Body of pancreas (tissue), 4 donors: ENCODE results near the gene MAPK13. TPM values are rescaled to one million over a fixed set of nuclear protein-coding genes. Genes with fewer than 3 reads are reported as not detected.

Experiments
- ATAC-seq: fragments of 150-250 bp; one replicate; pipeline ENCODE4 v1.9.1; 2016
- DNase-seq, 4 donors: peaks; one replicate each; pipeline ENCODE4 v3.0.0-alpha.2; 2019
- H3K27ac ChIP-seq, 4 donors: fragments of 200-600 bp; sonication (generic); 1 replicate in 3 of 4; 2 replicates in 1 of 4; pipeline versions ENCODE4 v1.5.1 to v1.6.1; 2016 to 2019; ENCODE audit warnings: mild to moderate bottlenecking in 1 of 4, mixed read lengths in 1 of 4, moderate library complexity in 1 of 4
- H3K27me3 ChIP-seq, 2 donors: fragments of 200-600 bp; sonication (generic); one replicate each; pipeline ENCODE4 v1.6.0; 2016; ENCODE audit warnings: mild to moderate bottlenecking in 1 of 2
- H3K36me3 ChIP-seq, 2 donors: fragments of 200-600 bp; sonication (generic); replicated peaks in 1 of 2; 2 replicates each; pipeline ENCODE4 v1.5.1; 2016; ENCODE audit warnings: low read depth in 2 of 2; ENCODE audit not compliant: insufficient read depth in 1 of 2
- H3K4me1 ChIP-seq: fragments of 200-600 bp; sonication (generic); one replicate; pipeline ENCODE4 v1.6.0; 2016
- H3K4me3 ChIP-seq, 2 donors: fragments of 200-600 bp; sonication (generic); 1 replicate in 1 of 2; 2 replicates in 1 of 2; pipeline ENCODE4 v1.5.1; 2016 to 2019
- H3K9me3 ChIP-seq, 3 donors: fragments of 200-600 bp; sonication (generic); 1 replicate in 2 of 3; 2 replicates in 1 of 3; pipeline ENCODE4 v1.5.1; 2016
- POLR2A ChIP-seq, 3 donors: fragments of 450-650 bp; IDR thresholded peaks; one replicate each; pipeline ENCODE4 v1.6.1; 2016; ENCODE audit warnings: antibody characterized with exemption in 3 of 3, mild to moderate bottlenecking in 2 of 3
- WGBS, 2 donors: methylation state at CpG; one replicate each; pipeline ENCODE4 v1.1.5; 2017; 5-methylcytosine and 5-hydroxymethylcytosine counted together
- intact Hi-C: fragments of 100-400 bp; cut with DNase I; formaldehyde crosslinking; loops from one replicate; pipeline ENCODE4 v1.15.1; 2023
- total RNA-seq, 2 donors: library from RNA; depleted of rRNA; stranded (reverse); fragments of >200 nt; gene quantifications; one replicate each; pipeline ENCODE4 v1.1.0, GENCODE V29; 2016
- TF ChIP-seq, protein P1 (sequence below), 7 experiments: fragments of 450-650 bp in 4 of 7; fragments of 200-600 bp in 3 of 7; sonication (generic) in 3 of 7; IDR thresholded peaks; one replicate each; pipeline ENCODE4 v1.5.1; 2016 to 2019; ENCODE audit warnings: antibody characterized with exemption in 7 of 7

The MAPK13 gene
- total RNA-seq, 2 donors from 2014 or later: 32.2 to 37.9 TPM

GRCh38 chr6:36116943-36117342, 13.4 kb upstream of the MAPK13 start:
- Histone ChIP-seq H3K27ac (no peak overlapping the region), H3K36me3 (no peaks in the 10 kb centered on the region), H3K4me3 (no peak overlapping the region), H3K27me3 (no peaks in the 10 kb centered on the region), H3K4me1 (peaks cover 6% of the 10 kb centered on the region), H3K9me3 (no peaks in the 10 kb centered on the region)
- no peak for TF ChIP-seq POLR2A (IDR thresholded peaks at IDR 0.05)
- TF ChIP-seq, protein P1, sequence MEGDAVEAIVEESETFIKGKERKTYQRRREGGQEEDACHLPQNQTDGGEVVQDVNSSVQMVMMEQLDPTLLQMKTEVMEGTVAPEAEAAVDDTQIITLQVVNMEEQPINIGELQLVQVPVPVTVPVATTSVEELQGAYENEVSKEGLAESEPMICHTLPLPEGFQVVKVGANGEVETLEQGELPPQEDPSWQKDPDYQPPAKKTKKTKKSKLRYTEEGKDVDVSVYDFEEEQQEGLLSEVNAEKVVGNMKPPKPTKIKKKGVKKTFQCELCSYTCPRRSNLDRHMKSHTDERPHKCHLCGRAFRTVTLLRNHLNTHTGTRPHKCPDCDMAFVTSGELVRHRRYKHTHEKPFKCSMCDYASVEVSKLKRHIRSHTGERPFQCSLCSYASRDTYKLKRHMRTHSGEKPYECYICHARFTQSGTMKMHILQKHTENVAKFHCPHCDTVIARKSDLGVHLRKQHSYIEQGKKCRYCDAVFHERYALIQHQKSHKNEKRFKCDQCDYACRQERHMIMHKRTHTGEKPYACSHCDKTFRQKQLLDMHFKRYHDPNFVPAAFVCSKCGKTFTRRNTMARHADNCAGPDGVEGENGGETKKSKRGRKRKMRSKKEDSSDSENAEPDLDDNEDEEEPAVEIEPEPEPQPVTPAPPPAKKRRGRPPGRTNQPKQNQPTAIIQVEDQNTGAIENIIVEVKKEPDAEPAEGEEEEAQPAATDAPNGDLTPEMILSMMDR (IDR thresholded peaks at IDR 0.05): no peak
- no peak for ATAC-seq
- DNase-seq: no peak
- intact Hi-C loops: no loop called here
- WGBS, 2 donors: 85 to 89% methylated on average over 2 of the region's 2 CpGs

GRCh38 chr6:36117658-36118549, 12.4 kb upstream of the MAPK13 start:
- intact Hi-C loops: no loop called here
- Histone ChIP-seq H3K27me3 (no peaks in the 10 kb centered on the region), H3K4me1 (peaks cover 6% of the 10 kb centered on the region), H3K36me3 (no peaks in the 10 kb centered on the region), H3K27ac (no peak overlapping the region), H3K9me3 (no peaks in the 10 kb centered on the region), H3K4me3 (no peak overlapping the region)
- TF ChIP-seq, protein P1 (IDR thresholded peaks at IDR 0.05): no peak
- no peak for TF ChIP-seq POLR2A (IDR thresholded peaks at IDR 0.05)
- ATAC-seq: no peak
- WGBS, 2 donors: 89 to 94% methylated on average over 8 of the region's 8 CpGs
- DNase-seq: no peak

DNA sequence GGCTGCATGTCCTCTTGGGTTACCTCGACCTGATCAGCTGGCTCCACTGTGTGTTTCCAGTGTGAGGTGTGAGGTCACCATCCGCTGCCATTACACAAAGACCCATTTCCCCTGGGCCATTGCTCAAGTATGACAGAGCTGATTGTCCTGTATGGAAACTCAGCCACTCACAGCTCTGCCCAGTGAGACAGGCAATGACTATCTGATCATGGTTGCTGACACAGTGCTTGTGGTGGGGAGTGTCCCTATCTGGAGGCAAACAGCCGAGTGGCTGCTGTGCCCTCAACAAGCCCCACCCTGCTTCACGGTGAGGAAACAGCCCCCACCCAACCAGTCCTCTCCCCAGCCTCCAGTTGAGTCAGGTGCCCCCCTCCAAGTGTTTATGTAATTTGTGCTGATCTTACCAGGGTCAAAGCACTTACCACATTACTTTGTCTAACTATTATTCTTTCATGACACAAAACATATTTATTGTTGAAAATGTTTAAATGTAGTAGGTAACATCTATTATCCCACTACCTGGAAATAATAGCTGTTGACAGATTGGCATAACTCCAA, 11.7 kb upstream of the MAPK13 start:
- H3K27ac ChIP-seq: no peak overlapping the region
- TF ChIP-seq, protein P1 (IDR thresholded peaks at IDR 0.05): no peak
- no peak for TF ChIP-seq POLR2A (IDR thresholded peaks at IDR 0.05)
- H3K4me1 ChIP-seq: peaks cover 9% of the 10 kb centered on the region
- DNase-seq (peak in 2 of 4 donors; percentile 13 to 44), ATAC-seq (peak; percentile 14)
- H3K9me3 ChIP-seq: no peaks in the 10 kb centered on the region
- no peaks in the 10 kb centered on the region for H3K27me3 ChIP-seq
- 40 to 65% methylated on average over 1 to 4 of the region's 4 CpGs for WGBS, 2 donors
- no peaks in the 10 kb centered on the region for H3K36me3 ChIP-seq
- no peak overlapping the region for H3K4me3 ChIP-seq
- intact Hi-C loops: no loop called here

GRCh38 chr6:36119209-36119608, 11.1 kb upstream of the MAPK13 start:
- intact Hi-C loops: no loop called here
- TF ChIP-seq POLR2A (IDR thresholded peaks at IDR 0.05): no peak
- TF ChIP-seq, protein P1 (IDR thresholded peaks at IDR 0.05): no peak
- Histone ChIP-seq H3K4me1 (peaks cover 12% of the 10 kb centered on the region), H3K27me3 (no peaks in the 10 kb centered on the region), H3K27ac (no peak overlapping the region), H3K36me3 (no peaks in the 10 kb centered on the region), H3K4me3 (no peak overlapping the region), H3K9me3 (no peaks in the 10 kb centered on the region)
- DNase-seq (no peak), ATAC-seq (no peak)
- 75 to 80% methylated on average over 4 of the region's 4 CpGs for WGBS, 2 donors
